MV-4-11 (cell line): Measurements from ENCODE around the gene ALB.

ENCODE experiments used
- DNase-seq: peaks from one replicate; lab custom pipeline; 2025; lab: John Stamatoyannopoulos, UW

ALB gene

DNA sequence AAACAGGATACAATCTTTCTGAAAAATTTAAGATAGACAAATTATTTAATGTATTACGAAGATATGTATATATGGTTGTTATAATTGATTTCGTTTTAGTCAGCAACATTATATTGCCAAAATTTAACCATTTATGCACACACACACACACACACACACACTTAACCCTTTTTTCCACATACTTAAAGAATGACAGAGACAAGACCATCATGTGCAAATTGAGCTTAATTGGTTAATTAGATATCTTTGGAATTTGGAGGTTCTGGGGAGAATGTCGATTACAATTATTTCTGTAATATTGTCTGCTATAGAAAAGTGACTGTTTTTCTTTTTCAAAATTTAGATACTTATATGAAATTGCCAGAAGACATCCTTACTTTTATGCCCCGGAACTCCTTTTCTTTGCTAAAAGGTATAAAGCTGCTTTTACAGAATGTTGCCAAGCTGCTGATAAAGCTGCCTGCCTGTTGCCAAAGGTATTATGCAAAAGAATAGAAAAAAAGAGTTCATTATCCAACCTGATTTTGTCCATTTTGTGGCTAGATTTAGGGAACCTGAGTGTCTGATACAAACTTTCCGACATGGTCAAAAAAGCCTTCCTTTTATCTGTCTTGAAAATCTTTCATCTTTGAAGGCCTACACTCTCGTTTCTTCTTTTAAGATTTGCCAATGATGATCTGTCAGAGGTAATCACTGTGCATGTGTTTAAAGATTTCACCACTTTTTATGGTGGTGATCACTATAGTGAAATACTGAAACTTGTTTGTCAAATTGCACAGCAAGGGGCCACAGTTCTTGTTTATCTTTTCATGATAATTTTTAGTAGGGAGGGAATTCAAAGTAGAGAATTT is 5.2 kb downstream of the ALB start:
- DNase-seq = no peak

DNA sequence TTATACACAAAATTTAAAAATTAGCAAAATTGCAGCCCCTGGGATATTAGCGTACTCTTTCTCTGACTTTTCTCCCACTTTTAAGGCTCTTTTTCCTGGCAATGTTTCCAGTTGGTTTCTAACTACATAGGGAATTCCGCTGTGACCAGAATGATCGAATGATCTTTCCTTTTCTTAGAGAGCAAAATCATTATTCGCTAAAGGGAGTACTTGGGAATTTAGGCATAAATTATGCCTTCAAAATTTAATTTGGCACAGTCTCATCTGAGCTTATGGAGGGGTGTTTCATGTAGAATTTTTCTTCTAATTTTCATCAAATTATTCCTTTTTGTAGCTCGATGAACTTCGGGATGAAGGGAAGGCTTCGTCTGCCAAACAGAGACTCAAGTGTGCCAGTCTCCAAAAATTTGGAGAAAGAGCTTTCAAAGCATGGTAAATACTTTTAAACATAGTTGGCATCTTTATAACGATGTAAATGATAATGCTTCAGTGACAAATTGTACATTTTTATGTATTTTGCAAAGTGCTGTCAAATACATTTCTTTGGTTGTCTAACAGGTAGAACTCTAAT is 6.0 kb downstream of the ALB start:
- no peak for DNase-seq

DNA sequence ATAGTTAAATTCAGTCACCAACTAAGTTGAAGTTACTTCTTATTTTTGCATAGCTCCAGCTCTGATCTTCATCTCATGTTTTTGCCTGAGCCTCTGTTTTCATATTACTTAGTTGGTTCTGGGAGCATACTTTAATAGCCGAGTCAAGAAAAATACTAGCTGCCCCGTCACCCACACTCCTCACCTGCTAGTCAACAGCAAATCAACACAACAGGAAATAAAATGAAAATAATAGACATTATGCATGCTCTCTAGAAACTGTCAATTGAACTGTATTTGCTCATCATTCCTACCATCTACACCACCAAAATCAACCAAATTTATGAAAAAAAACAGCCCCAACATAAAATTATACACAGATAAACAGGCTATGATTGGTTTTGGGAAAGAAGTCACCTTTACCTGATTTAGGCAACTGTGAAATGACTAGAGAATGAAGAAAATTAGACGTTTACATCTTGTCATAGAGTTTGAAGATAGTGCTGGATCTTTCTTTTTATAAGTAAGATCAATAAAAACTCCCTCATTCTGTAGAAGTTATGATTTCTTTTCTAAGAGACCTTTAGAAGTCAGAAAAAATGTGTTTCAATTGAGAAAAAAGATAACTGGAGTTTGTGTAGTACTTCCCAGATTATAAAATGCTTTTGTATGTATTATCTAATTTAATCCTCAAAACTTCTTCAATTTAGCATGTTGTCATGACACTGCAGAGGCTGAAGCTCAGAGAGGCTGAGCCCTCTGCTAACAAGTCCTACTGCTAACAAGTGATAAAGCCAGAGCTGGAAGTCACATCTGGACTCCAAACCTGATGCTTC is 7.0 kb downstream of the ALB start:
- DNase-seq = no peak

DNA sequence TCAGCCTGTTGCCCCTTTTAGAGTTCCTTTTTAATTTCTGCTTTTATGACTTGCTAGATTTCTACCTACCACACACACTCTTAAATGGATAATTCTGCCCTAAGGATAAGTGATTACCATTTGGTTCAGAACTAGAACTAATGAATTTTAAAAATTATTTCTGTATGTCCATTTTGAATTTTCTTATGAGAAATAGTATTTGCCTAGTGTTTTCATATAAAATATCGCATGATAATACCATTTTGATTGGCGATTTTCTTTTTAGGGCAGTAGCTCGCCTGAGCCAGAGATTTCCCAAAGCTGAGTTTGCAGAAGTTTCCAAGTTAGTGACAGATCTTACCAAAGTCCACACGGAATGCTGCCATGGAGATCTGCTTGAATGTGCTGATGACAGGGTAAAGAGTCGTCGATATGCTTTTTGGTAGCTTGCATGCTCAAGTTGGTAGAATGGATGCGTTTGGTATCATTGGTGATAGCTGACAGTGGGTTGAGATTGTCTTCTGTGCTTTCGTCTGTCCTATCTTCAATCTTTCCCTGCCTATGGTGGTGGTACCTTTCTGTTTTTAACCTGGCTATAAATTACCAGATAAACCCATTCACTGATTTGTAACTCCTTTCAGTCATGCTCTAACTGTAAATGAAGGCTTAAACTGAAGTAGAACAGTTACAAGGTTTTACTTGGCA is 7.8 kb downstream of the ALB start:
- no peak for DNase-seq

DNA sequence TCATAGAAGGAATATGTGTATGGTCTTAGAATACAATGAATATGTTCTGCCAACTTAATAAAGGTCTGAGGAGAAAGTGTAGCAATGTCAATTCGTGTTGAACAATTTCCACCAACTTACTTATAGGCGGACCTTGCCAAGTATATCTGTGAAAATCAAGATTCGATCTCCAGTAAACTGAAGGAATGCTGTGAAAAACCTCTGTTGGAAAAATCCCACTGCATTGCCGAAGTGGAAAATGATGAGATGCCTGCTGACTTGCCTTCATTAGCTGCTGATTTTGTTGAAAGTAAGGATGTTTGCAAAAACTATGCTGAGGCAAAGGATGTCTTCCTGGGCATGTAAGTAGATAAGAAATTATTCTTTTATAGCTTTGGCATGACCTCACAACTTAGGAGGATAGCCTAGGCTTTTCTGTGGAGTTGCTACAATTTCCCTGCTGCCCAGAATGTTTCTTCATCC is 9.2 kb downstream of the ALB start:
- DNase-seq = no peak

DNA sequence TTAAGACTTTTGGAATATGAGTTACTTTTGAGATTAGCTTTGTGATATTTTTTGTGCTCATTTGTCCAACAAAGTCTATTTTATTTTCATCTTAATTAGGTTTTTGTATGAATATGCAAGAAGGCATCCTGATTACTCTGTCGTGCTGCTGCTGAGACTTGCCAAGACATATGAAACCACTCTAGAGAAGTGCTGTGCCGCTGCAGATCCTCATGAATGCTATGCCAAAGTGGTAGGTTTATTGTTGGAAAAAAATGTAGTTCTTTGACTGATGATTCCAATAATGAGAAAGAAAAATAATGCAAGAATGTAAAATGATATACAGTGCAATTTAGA is 10.8 kb downstream of the ALB start:
- no peak for DNase-seq

DNA sequence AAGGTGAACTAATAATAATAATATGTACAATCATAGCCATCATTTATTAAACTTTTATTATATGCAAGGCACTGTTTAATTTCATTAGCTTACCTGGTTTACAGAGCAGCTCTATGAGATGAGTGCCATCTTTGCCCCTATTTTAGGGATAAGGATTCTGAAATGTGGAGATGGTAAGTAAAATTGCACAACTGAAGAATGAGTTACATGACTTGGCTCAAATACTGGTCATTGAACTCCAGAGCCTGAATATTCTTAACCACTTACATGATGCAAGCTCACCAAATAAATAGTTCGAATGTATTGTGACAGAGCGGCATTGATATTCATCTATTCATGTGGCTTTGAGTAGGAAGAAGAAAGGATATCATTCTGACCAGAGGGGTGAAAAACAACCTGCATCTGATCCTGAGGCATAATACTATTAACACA is 11.7 kb downstream of the ALB start:
- DNase-seq = no peak

DNA sequence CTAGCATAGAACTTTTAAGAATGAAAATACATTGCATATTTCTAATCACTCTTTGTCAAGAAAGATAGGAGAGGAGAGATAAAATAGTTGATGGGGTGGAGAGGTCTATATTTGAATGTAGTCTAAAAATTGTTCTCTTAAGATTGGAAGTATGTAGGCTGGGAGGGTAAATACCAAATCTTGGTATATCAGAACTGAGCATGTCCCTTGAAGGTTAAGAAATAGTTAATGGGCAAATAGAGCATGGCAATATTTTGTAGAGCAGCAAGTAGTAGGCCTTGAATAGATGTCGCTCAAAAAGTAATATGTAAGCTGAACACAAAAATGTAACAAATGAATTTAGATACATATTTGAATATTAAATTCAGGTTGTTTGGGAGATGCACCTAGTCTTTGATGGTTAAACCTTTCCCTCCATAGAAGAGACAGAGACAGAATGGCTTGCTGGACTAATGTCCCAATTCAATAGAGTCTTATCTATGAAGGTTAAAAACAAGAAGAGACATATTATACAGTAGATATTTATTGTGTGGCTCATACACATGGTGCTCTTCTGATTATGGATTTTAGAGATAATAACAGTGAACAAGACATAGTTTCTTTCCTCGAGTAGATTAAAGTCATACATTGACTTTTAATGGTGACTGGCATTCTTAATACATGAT is 12.5 kb downstream of the ALB start:
- no peak for DNase-seq

DNA sequence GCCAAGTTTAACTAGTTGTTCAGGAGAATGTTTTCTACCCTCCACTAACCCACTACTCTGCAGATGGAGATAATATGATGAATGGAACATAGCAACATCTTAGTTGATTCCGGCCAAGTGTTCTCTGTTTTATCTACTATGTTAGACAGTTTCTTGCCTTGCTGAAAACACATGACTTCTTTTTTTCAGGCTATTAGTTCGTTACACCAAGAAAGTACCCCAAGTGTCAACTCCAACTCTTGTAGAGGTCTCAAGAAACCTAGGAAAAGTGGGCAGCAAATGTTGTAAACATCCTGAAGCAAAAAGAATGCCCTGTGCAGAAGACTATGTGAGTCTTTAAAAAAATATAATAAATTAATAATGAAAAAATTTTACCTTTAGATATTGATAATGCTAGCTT is 13.3 kb downstream of the ALB start:
- DNase-seq = no peak

DNA sequence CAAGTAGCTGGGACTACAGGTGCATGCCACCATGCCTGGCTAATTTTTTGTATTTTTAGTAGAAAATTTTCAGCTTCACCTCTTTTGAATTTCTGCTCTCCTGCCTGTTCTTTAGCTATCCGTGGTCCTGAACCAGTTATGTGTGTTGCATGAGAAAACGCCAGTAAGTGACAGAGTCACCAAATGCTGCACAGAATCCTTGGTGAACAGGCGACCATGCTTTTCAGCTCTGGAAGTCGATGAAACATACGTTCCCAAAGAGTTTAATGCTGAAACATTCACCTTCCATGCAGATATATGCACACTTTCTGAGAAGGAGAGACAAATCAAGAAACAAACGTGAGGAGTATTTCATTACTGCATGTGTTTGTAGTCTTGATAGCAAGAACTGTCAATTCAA is 13.9 kb downstream of the ALB start:
- no peak for DNase-seq

DNA sequence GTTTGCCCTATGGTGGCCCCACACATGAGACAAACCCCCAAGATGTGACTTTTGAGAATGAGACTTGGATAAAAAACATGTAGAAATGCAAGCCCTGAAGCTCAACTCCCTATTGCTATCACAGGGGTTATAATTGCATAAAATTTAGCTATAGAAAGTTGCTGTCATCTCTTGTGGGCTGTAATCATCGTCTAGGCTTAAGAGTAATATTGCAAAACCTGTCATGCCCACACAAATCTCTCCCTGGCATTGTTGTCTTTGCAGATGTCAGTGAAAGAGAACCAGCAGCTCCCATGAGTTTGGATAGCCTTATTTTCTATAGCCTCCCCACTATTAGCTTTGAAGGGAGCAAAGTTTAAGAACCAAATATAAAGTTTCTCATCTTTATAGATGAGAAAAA is 14.6 kb downstream of the ALB start:
- no peak for DNase-seq

DNA sequence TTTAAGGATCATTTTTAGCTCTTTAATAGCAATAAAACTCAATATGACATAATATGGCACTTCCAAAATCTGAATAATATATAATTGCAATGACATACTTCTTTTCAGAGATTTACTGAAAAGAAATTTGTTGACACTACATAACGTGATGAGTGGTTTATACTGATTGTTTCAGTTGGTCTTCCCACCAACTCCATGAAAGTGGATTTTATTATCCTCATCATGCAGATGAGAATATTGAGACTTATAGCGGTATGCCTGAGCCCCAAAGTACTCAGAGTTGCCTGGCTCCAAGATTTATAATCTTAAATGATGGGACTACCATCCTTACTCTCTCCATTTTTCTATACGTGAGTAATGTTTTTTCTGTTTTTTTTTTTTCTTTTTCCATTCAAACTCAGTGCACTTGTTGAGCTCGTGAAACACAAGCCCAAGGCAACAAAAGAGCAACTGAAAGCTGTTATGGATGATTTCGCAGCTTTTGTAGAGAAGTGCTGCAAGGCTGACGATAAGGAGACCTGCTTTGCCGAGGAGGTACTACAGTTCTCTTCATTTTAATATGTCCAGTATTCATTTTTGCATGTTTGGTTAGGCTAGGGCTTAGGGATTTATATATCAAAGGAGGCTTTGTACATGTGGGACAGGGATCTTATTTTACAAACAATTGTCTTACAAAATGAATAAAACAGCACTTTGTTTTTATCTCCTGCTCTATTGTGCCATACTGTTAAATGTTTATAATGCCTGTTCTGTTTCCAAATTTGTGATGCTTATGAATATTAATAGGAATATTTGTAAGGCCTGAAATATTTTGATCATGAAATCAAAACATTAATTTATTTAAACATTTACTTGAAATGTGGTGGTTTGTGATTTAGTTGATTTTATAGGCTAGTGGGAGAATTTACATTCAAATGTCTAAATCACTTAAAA is 15.3 kb downstream of the ALB start:
- DNase-seq = no peak

DNA sequence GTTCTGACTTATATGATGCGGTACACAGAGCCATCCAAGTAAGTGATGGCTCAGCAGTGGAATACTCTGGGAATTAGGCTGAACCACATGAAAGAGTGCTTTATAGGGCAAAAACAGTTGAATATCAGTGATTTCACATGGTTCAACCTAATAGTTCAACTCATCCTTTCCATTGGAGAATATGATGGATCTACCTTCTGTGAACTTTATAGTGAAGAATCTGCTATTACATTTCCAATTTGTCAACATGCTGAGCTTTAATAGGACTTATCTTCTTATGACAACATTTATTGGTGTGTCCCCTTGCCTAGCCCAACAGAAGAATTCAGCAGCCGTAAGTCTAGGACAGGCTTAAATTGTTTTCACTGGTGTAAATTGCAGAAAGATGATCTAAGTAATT is 16.5 kb downstream of the ALB start:
- no peak for DNase-seq

DNA sequence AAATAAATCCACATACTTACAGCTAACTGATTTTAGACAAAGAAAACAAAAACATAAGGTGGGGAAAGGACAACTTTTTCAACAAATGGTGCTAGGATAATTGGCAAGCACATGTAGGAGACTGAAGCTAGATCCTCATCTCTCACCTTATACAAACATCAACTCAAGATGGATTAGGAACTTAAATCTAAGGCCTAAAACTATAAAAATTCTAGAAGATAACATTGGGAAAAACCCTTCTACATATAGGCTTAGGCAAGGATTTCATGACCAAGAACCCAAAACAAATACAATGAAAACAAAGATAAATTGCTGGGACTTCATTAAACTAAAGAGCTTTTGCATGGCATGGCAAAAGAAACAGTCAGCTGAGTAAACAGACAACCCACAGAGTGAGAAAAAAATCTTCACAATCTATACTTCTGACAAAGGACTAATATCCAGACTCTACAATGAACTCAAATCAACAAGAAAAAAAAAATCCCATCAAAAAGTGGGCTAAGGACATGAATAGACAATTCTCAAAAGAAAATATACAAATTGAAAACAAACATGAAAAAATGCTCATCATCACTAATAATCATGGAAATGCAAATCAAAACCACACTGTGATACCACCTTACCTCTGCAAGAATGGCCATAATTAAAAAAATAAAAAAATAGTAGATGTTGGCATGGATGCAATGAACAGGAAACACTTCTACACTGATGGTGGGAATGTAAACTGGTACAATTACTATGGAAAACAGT is 17.8 kb downstream of the ALB start:
- no peak for DNase-seq

DNA sequence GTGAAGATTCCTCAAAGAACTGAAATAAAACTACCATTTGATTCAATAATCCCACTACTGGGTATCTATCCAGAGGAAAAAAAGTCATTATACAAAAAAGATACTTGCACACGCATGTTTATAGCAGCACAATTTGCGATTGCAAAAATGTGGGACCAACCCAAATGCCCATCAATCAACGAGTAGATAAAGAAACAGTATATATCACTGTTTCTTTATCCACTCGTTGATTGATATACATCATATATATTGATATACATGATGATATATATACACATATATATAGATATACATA is 18.3 kb downstream of the ALB start:
- DNase-seq = no peak

DNA sequence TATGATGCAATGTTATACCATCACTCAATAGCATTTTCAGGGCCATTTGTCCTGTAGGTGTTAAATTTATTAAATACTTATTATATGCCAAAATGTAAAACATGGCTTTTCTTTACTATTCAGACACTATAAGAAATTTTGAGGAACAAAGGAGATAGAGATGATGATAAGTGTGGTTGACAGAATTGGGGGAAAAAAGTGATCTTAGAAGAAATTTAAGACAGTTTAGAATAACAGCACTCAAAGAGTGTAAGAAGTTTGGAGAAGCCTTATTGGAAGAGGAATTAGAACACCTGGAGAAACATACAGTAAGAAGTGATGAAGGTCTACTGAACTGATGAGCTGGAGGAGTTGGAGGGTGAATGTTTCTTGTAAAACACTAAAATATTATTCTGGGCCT is 19.1 kb downstream of the ALB start:
- no peak for DNase-seq

DNA sequence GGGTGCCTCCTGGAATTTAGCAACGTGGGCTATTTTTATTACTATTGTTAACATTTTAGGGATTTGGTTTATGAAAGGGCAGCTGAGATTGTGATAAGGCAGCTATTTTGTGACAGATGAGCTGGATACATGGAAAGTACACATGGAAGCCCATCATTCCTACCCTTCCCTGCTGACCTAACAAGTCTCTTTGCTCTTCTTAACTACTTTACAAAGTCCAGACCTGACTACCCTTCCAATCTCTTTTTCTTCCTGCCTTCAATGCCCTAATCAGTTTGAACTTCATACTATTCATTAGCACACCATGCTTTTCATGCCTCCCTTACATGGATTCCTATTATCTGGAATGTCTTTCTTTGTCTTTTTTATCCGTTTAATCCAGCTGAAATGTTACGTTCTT is 22.6 kb downstream of the ALB start:
- DNase-seq = no peak

DNA sequence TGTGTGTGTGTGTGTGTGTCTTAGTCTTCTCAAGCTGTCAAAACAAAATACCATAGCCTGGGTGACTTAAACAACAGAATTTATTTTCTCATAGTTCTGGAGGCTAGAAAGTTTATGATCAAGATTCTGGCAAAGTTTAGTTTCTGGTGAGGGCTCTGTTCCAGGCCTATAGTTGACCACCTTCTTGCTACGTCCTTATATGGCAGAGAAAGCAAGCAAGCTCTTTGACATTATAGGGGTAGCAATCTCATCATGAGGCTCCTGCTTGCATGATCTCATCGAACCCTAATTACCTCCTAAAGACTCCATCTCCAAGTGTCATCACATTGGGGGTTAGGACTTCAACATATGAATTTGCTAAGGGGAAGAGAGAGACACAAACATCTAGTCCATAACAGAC is 25.0 kb downstream of the ALB start:
- no peak for DNase-seq

DNA sequence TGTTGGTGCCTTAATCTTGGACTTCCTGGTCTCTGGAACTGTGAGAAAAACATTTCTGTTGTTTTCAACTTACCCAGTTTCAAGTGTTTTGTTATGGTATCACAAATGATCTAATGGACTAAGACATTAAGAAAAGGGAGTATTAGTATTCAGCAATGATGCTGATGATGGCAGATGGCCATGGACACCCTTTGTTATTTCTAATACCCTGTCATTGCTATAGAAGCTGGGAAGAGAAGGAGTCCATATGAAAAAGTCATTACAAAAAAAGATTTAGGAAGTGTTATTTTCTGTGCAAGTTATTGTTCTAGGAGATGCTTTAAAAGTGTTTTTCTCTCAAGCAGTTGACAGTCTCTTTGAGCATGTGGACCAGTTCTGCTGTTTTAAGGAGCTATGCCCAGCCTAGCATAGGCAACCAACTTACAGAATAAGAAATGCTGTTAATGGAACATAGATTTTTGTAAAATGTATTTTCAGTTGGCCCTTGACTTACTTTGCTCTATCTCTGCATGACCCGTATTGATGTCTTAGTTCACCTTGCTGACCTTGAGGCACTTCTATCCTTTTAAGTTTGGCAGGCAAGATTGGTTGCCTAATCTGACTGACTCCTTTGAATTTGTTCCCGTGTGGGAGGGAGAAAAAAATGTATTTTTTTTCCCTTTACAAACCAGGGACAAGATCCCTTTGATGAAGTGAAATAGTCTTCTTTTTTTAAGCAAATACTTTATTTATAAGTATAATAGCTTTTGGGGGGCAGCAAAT is 25.9 kb downstream of the ALB start:
- no peak for DNase-seq

DNA sequence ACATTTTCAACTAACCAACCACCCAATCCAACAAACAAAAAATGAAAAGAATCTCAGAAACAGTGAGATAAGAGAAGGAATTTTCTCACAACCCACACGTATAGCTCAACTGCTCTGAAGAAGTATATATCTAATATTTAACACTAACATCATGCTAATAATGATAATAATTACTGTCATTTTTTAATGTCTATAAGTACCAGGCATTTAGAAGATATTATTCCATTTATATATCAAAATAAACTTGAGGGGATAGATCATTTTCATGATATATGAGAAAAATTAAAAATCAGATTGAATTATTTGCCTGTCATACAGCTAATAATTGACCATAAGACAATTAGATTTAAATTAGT is 27.7 kb downstream of the ALB start:
- DNase-seq = no peak
